IPS DF 6.9 (cell line): ENCODE measurements around the gene LSM14A.

Experiments
- DNase-seq: peaks from one replicate; pipeline ENCODE4 v3.0.0-alpha.2; 2013; ENCODE audit warnings: low read depth, low spot score
- H3K27ac ChIP-seq: one replicate; pipeline ENCODE4 v1.5.1; 2013; ENCODE audit warnings: low read length, control low read depth
- H3K27me3 ChIP-seq: 2 replicates; pipeline ENCODE4 v1.6.1; 2013; ENCODE audit warnings: mild to moderate bottlenecking, low read length; ENCODE audit not compliant: control insufficient read depth, insufficient read depth
- H3K36me3 ChIP-seq: 2 replicates; pipeline ENCODE4 v1.6.1; 2013; ENCODE audit warnings: low read length; ENCODE audit not compliant: control insufficient read depth, insufficient read depth
- H3K4me1 ChIP-seq: 2 replicates; pipeline ENCODE4 v1.6.1; 2013; ENCODE audit warnings: low read length; ENCODE audit not compliant: control insufficient read depth, insufficient read depth
- H3K4me3 ChIP-seq: 2 replicates; pipeline ENCODE4 v1.5.1; 2013; ENCODE audit warnings: mild to moderate bottlenecking, low read length
- H3K9me3 ChIP-seq: 2 replicates; pipeline ENCODE4 v1.6.1; 2013; ENCODE audit warnings: low read length, inconsistent platforms; ENCODE audit not compliant: control insufficient read depth, insufficient read depth
- WGBS: extraction: QIAGEN DNeasy Blood & Tissue Kit; methylation state at CpG from one replicate; pipeline ENCODE4 v1.1.7; 2013; ENCODE audit warnings: mixed read lengths, missing lambda C conversion rate; ENCODE audit not compliant: insufficient read length, insufficient coverage; 5-methylcytosine and 5-hydroxymethylcytosine counted together

The LSM14A gene

GRCh38 chr19:34254698-34255432 is 82.6 kb downstream of the LSM14A start:
- Histone ChIP-seq H3K4me1 (no peaks in the 10 kb centered on the region), H3K36me3 (no peaks in the 10 kb centered on the region), H3K27me3 (no peaks in the 10 kb centered on the region), H3K27ac (no peak overlapping the region), H3K9me3 (no peaks in the 10 kb centered on the region), H3K4me3 (peak overlapping the region; percentile 90)
- no CpG with 5 or more reads among the region's 88 CpGs for WGBS
- no peak for DNase-seq

DNA sequence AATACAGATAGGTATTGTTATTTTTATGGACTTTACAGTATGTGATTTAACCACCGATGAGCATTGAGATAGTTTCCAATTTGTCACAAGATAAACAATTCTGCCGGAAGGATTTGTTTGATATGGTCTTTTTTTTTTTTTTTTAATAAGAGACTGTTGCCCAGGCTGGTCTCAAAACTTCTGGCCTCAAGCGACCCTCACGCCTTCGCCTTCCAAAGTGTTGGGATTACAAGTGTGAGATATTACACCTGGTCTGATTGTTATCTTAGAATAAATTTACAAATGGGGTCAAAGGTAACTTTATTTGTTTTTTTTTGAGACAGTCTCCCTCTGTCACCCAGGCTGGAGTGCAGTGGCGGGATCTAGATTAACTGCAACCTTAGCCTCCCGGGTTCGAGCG is 83.2 kb downstream of the LSM14A start:
- WGBS: no CpG with 5 or more reads among the region's 9 CpGs
- no peaks in the 10 kb centered on the region for H3K9me3 ChIP-seq
- H3K36me3 ChIP-seq: no peaks in the 10 kb centered on the region
- no peak for DNase-seq
- no peaks in the 10 kb centered on the region for H3K27me3 ChIP-seq
- peak overlapping the region; percentile 90; the same call in 1 of the 2 replicates for H3K4me3 ChIP-seq
- no peaks in the 10 kb centered on the region for H3K4me1 ChIP-seq
- no peak overlapping the region for H3K27ac ChIP-seq

DNA sequence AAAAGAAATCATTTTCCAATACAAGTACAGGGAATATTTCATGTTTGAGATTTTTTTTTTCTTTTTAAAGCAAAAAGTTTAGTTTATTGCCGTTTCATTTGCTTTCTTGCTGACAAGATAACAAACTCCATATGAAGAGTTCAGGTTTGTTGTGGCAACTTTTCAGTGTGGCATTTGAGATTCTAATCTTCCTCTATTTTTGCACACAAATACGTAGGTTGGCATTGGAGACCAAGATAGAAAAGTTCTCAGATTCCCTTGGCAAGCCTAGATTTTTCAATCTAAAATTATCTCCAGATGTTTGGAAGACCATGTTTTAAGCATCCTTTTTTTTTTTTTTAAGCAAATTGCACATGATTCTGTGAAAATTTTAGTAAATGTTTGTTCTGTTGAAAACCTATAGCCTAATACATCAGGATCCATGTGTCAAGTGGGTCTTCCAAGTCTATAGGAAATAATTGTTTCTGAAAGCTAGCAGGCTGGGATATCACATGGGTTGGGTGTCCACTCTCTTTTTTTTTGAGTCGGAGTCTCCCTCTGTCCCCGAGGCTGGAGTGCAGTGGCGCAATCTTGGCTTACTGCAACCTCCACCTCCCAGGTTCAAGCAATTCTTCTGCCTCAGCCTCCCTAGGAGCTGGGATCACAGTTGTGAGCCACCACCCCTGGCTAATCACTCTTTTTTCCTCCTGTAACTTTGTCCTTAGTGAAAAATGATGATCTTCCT is 84.7 kb downstream of the LSM14A start:
- no peaks in the 10 kb centered on the region for H3K36me3 ChIP-seq
- H3K9me3 ChIP-seq: no peaks in the 10 kb centered on the region
- H3K27ac ChIP-seq: no peak overlapping the region
- H3K27me3 ChIP-seq: no peaks in the 10 kb centered on the region
- DNase-seq: no peak
- WGBS: no CpG with 5 or more reads among the region's 5 CpGs
- no peaks in the 10 kb centered on the region; the same call in 1 of the 2 replicates for H3K4me1 ChIP-seq
- H3K4me3 ChIP-seq: no peak overlapping the region

GRCh38 chr19:34257559-34257924 is 85.2 kb downstream of the LSM14A start:
- Histone ChIP-seq H3K27me3 (no peaks in the 10 kb centered on the region), H3K36me3 (no peaks in the 10 kb centered on the region), H3K9me3 (no peaks in the 10 kb centered on the region), H3K4me3 (no peak overlapping the region), H3K4me1 (no peaks in the 10 kb centered on the region; the same call in 1 of the 2 replicates), H3K27ac (no peak overlapping the region)
- 100% methylated on average over 1 of the region's 2 CpGs for WGBS
- DNase-seq: no peak

DNA sequence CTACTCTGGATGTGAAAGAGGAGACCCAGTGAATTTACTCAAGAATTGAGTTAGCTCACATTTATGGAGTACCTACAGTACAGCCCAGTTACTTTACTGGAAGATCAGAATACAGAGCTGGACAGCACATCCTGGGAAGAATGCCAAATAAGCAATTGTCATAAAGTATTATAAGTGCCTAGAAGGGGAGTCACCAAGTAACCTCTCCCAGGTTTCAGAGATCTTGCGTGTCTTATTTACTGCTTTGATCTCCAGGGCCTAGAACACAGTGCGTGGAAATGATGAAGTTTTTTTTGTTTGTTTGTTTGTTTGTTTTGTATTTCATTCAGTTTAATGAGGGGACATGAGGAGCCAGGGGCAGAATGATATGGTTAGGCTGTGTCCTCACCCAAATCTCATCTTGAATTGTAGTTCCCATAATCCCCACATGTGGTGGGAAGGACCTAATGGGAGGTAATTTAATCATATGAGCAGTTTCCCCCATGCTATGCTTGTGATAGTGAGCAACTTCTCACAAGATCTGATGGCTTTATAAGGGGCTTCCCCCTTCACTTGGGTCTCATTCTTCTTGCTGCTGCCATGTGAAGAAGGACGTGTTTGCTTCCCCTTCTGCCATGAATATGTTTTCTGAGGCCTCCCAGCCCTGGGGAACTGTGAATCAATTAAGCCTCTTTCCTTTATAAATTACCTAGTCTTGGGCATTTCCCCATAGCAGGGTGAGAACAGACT is 87.2 kb downstream of the LSM14A start:
- WGBS: no CpG with 5 or more reads among the region's 3 CpGs
- Histone ChIP-seq H3K4me1 (no peaks in the 10 kb centered on the region; the same call in 1 of the 2 replicates), H3K9me3 (no peaks in the 10 kb centered on the region), H3K27me3 (no peaks in the 10 kb centered on the region), H3K36me3 (no peaks in the 10 kb centered on the region), H3K27ac (no peak overlapping the region), H3K4me3 (no peak overlapping the region)
- no peak for DNase-seq

GRCh38 chr19:34260771-34261173 is 88.5 kb downstream of the LSM14A start:
- Histone ChIP-seq H3K4me1 (no peaks in the 10 kb centered on the region; the same call in 1 of the 2 replicates), H3K4me3 (no peak overlapping the region), H3K36me3 (no peaks in the 10 kb centered on the region), H3K27ac (no peak overlapping the region), H3K27me3 (no peaks in the 10 kb centered on the region), H3K9me3 (no peaks in the 10 kb centered on the region)
- WGBS: no CpG with 5 or more reads among the region's 6 CpGs
- no peak for DNase-seq

GRCh38 chr19:34261334-34262109 is 89.2 kb downstream of the LSM14A start:
- no peaks in the 10 kb centered on the region for H3K9me3 ChIP-seq
- WGBS: no CpG with 5 or more reads among the region's 6 CpGs
- H3K4me1 ChIP-seq: no peaks in the 10 kb centered on the region; the same call in 1 of the 2 replicates
- H3K27me3 ChIP-seq: no peaks in the 10 kb centered on the region
- H3K4me3 ChIP-seq: no peak overlapping the region
- no peak for DNase-seq
- H3K36me3 ChIP-seq: no peaks in the 10 kb centered on the region
- H3K27ac ChIP-seq: no peak overlapping the region

DNA sequence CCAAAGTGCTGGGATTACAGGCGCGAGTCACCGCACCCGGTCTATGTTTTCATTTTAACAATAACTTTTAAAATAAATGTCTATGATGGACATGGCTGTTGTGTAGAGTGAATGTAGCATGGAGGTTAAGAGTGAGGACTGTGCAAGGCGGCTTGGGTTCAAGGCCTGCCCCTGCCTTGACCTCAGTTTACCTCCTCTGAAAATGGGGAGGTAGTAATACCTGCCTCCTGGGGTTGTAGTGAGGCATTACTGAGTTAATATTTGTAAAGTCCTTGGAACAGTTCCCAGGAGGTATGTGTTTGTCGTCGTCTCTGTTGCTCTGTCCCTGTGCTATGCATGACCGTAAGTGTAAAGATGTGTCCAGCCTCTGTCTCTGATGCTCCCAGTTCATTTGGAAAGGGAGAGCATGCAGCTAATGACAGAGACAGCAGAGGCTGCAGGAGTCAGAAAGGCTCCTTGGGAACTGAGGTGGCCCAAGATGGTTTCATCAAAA is 91.5 kb downstream of the LSM14A start:
- Histone ChIP-seq H3K27ac (no peak overlapping the region), H3K4me3 (no peak overlapping the region)
- no CpG with 5 or more reads among the region's 8 CpGs for WGBS

DNA sequence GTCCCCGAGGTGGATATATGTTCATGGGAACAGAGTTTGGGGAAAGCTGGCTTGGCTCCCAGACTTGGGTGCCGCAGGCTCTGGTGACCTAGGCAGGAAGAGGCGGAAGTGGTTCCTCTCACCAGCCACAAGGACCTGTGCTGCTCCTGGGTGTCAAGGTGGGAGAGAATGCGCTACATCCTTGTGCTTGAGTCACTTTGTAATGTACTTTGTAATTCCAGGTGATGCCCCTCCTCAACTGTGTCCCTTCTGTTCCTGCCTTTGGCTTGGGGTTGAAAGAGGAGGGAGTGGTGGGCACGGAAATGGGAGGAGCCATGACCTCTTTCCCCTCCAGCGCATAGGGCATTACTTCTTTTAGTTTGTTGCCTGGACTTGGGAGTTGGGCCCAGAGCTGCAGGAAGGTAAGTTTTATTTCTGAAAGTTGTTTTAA is 92.9 kb downstream of the LSM14A start:
- Histone ChIP-seq H3K9me3 (no peaks in the 10 kb centered on the region), H3K4me3 (no peak overlapping the region), H3K27me3 (no peaks in the 10 kb centered on the region), H3K27ac (no peak overlapping the region), H3K36me3 (no peaks in the 10 kb centered on the region), H3K4me1 (peaks cover 4% of the 10 kb centered on the region)
- WGBS: no CpG with 5 or more reads among the region's 6 CpGs
- no peak for DNase-seq

More for the DNA sequence above, 91.5 kb downstream of the LSM14A start:
- Histone ChIP-seq H3K9me3 (no peaks in the 10 kb centered on the region), H3K27me3 (no peaks in the 10 kb centered on the region), H3K4me1 (no peaks in the 10 kb centered on the region; the same call in 1 of the 2 replicates), H3K36me3 (no peaks in the 10 kb centered on the region)
- no peak for DNase-seq

DNA sequence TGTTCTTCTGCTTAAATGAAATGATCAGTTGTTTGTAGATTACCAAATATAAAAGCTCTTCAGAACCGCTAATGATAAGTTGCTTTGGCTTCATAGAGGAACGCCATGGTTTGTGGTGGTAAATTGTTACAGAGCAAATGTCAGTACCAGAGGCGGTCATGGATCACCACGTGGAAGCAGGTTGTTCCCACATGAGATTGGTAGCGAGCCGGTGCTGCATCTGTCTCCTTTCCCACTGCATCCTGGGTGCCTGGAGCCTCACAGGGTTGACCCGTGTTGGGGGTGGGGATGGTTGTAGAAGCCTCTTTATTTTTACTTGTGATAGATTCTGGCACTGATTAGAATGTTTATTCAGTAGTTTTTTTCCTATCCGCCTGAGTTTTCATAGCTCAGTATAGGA is 96.8 kb downstream of the LSM14A start:
- no peak for DNase-seq
- H3K36me3 ChIP-seq: no peaks in the 10 kb centered on the region
- no peaks in the 10 kb centered on the region for H3K9me3 ChIP-seq
- H3K4me3 ChIP-seq: no peak overlapping the region
- H3K27ac ChIP-seq: no peak overlapping the region
- peaks cover 5% of the 10 kb centered on the region; the same call in 1 of the 2 replicates for H3K4me1 ChIP-seq
- no CpG with 5 or more reads among the region's 8 CpGs for WGBS
- H3K27me3 ChIP-seq: no peaks in the 10 kb centered on the region
